ENCODE results near the gene ZSCAN25.
A peak's percentile ranks its signal among the peaks of the same experiment; 100 is the strongest.
"Not testable (repeated sequence)": the region's sequence is repeated elsewhere in the genome, so short reads cannot be mapped to it uniquely, and the experiment has no call there.

Gene ZSCAN25

GRCh38 chr7:99616359-99617191 is at the start of gene ZSCAN25:
ZSCAN25 (plus strand) TSS chr7:99616946; CDS start chr7:99619607, 2,661 bp downstream.
- peak; percentile 95 for DNase-seq
- in situ Hi-C loops (cut with MboI; ENCODE audit: low pct_unique_long_range_greater_than_20kb, low sequenced_read_pairs) = no loop called here

GRCh38 chr7:99568770-99569169 is 48.0 kb upstream of the ZSCAN25 start:
- DNase-seq; in situ Hi-C loops (cut with MboI; ENCODE audit: low pct_unique_long_range_greater_than_20kb, low sequenced_read_pairs): not testable (repeated sequence)

- no peak for DNase-seq
- in situ Hi-C loops (cut with MboI; ENCODE audit: low pct_unique_long_range_greater_than_20kb, low sequenced_read_pairs) = no loop called here
Observed at GRCh38 chr7:99571768-99572167, 45.0 kb upstream of the ZSCAN25 start.

- in situ Hi-C loops (cut with MboI; ENCODE audit: low pct_unique_long_range_greater_than_20kb, low sequenced_read_pairs) = no loop called here
- DNase-seq = no peak
Observed at GRCh38 chr7:99573257-99573656, 43.5 kb upstream of the ZSCAN25 start.

GRCh38 chr7:99576251-99576650 is 40.5 kb upstream of the ZSCAN25 start:
- no peak for DNase-seq
- in situ Hi-C loops (cut with MboI; ENCODE audit: low pct_unique_long_range_greater_than_20kb, low sequenced_read_pairs) = no loop called here

- in situ Hi-C loops (cut with MboI; ENCODE audit: low pct_unique_long_range_greater_than_20kb, low sequenced_read_pairs) = no loop called here
- no peak for DNase-seq
Observed at GRCh38 chr7:99579281-99579955, 37.3 kb upstream of the ZSCAN25 start.

- DNase-seq = no peak
- in situ Hi-C loops (cut with MboI; ENCODE audit: low pct_unique_long_range_greater_than_20kb, low sequenced_read_pairs) = no loop called here
Observed at GRCh38 chr7:99579956-99580777, 36.6 kb upstream of the ZSCAN25 start.

GRCh38 chr7:99580778-99581332 is 35.9 kb upstream of the ZSCAN25 start:
- DNase-seq; in situ Hi-C loops (cut with MboI; ENCODE audit: low pct_unique_long_range_greater_than_20kb, low sequenced_read_pairs): not testable (repeated sequence)

- in situ Hi-C loops (cut with MboI; ENCODE audit: low pct_unique_long_range_greater_than_20kb, low sequenced_read_pairs) = no loop called here
- DNase-seq = no peak
Observed at GRCh38 chr7:99588868-99589267, 27.9 kb upstream of the ZSCAN25 start.

GRCh38 chr7:99594948-99595745 is 21.6 kb upstream of the ZSCAN25 start:
- in situ Hi-C loops (cut with MboI; ENCODE audit: low pct_unique_long_range_greater_than_20kb, low sequenced_read_pairs) = no loop called here
- DNase-seq = no peak

GRCh38 chr7:99596408-99596955 is 20.3 kb upstream of the ZSCAN25 start:
- in situ Hi-C loops (cut with MboI; ENCODE audit: low pct_unique_long_range_greater_than_20kb, low sequenced_read_pairs) = no loop called here
- DNase-seq = no peak

GRCh38 chr7:99597762-99598501 is 18.8 kb upstream of the ZSCAN25 start, which contains the start of gene TMEM225B:
TMEM225B (plus strand) TSS chr7:99598267; CDS start chr7:99604389, 6,122 bp downstream.
- DNase-seq = no peak
- in situ Hi-C loops (cut with MboI; ENCODE audit: low pct_unique_long_range_greater_than_20kb, low sequenced_read_pairs) = no loop called here

GRCh38 chr7:99599836-99600235 is 16.9 kb upstream of the ZSCAN25 start:
- no peak for DNase-seq
- in situ Hi-C loops (cut with MboI; ENCODE audit: low pct_unique_long_range_greater_than_20kb, low sequenced_read_pairs) = no loop called here

- in situ Hi-C loops (cut with MboI; ENCODE audit: low pct_unique_long_range_greater_than_20kb, low sequenced_read_pairs) = no loop called here
- no peak for DNase-seq
Observed at GRCh38 chr7:99601656-99602310, 15.0 kb upstream of the ZSCAN25 start.

- DNase-seq = no peak
- in situ Hi-C loops (cut with MboI; ENCODE audit: low pct_unique_long_range_greater_than_20kb, low sequenced_read_pairs) = no loop called here
Observed at GRCh38 chr7:99605527-99605926, 11.2 kb upstream of the ZSCAN25 start.

GRCh38 chr7:99606531-99606930 is 10.2 kb upstream of the ZSCAN25 start:
- in situ Hi-C loops (cut with MboI; ENCODE audit: low pct_unique_long_range_greater_than_20kb, low sequenced_read_pairs) = no loop called here
- DNase-seq = no peak

- in situ Hi-C loops (cut with MboI; ENCODE audit: low pct_unique_long_range_greater_than_20kb, low sequenced_read_pairs) = no loop called here
- no peak for DNase-seq
Observed at GRCh38 chr7:99607548-99607947, 9.2 kb upstream of the ZSCAN25 start.

Measured in KBM-7 (cell line).